IMR-90 (cell line): ENCODE data around the gene EXOC2. TPM values are rescaled to one million over a fixed set of nuclear protein-coding genes. Genes with fewer than 3 reads are reported as not detected.

Source experiments
- ATAC-seq: fragments of 200-7000 bp; cut with Tn5 transposase; 2 replicates; pipeline ENCODE4 v1.9.1; 2020; ENCODE audit warnings: low read depth, mild to moderate bottlenecking, moderate library complexity
- BruUV-seq: library from RNA; stranded (reverse); fragments of 400-500 nt; replicated peaks from 2 replicates; lab custom pipeline; 2021; lab: Mats Ljungman, UMichigan
- CTCF ChIA-PET: fragments of 300-600 bp; formaldehyde crosslinking; extraction: SDS; loops from one replicate; lab custom pipeline; 2021; ENCODE audit warnings: antibody characterized with exemption; lab: Yijun Ruan, JAX
- POLR2A ChIA-PET: fragments of 300-600 bp; sonication (Branson Sonifier 250); formaldehyde crosslinking; loops from one replicate; lab custom pipeline; 2022; ENCODE audit warnings: antibody characterized with exemption; ENCODE audit not compliant: unreplicated experiment; lab: Charles Lee
- DNase-seq: peaks from one replicate; pipeline ENCODE4 v3.0.0; 2013
- H2AFZ ChIP-seq: replicated peaks from 2 replicates; pipeline ENCODE3; 2013; ENCODE audit warnings: low read length, mild to moderate bottlenecking; ENCODE audit not compliant: poor library complexity
- H2AK5ac ChIP-seq: 2 replicates; pipeline ENCODE4 v1.6.1; 2013; ENCODE audit warnings: low read depth, low read length, inconsistent platforms
- H2AK9ac ChIP-seq: replicated peaks from 2 replicates; pipeline ENCODE3; 2013; ENCODE audit warnings: mild to moderate bottlenecking, low read depth, low read length, moderate library complexity; ENCODE audit not compliant: poor library complexity
- H2BK120ac ChIP-seq: 2 replicates; pipeline ENCODE4 v1.6.1; 2013; ENCODE audit warnings: low read depth, low read length, inconsistent platforms
- H2BK15ac ChIP-seq: 3 replicates; pipeline ENCODE4 v1.6.1; 2013; ENCODE audit warnings: low read depth, low read length, inconsistent platforms
- H2BK20ac ChIP-seq: 2 replicates; pipeline ENCODE4 v1.6.1; 2013; ENCODE audit warnings: low read depth, mild to moderate bottlenecking, inconsistent platforms, low read length, moderate library complexity
- H2BK5ac ChIP-seq: 2 replicates; pipeline ENCODE4 v1.6.1; 2013; ENCODE audit warnings: mild to moderate bottlenecking, low read depth, low read length, inconsistent platforms; ENCODE audit not compliant: poor library complexity, severe bottlenecking
- H3K14ac ChIP-seq: replicated peaks from 2 replicates; pipeline ENCODE4 v1.6.1; 2013; ENCODE audit warnings: low read depth, low read length, inconsistent platforms
- H3K18ac ChIP-seq: 2 replicates; pipeline ENCODE4 v1.6.1; 2013; ENCODE audit warnings: low read depth, low read length, control low read depth
- H3K23ac ChIP-seq: 2 replicates; pipeline ENCODE4 v1.6.1; 2013; ENCODE audit warnings: low read depth, low read length, inconsistent platforms
- H3K27ac ChIP-seq: 2 replicates; pipeline ENCODE4 v1.5.1; 2013; ENCODE audit warnings: mild to moderate bottlenecking, control low read depth, low read length; ENCODE audit not compliant: insufficient read depth
- H3K27me3 ChIP-seq: 2 replicates; pipeline ENCODE4 v1.6.1; 2013; ENCODE audit warnings: low read length; ENCODE audit not compliant: control insufficient read depth, insufficient read depth
- H3K36me3 ChIP-seq: 2 replicates; pipeline ENCODE4 v1.6.1; 2013; ENCODE audit warnings: low read length, mixed read lengths; ENCODE audit not compliant: control insufficient read depth, insufficient read depth
- H3K4ac ChIP-seq: 2 replicates; pipeline ENCODE4 v1.6.1; 2013; ENCODE audit warnings: low read depth, low read length, inconsistent platforms
- H3K4me1 ChIP-seq: 2 replicates; pipeline ENCODE4 v1.6.1; 2013; ENCODE audit warnings: low read length, mixed read lengths; ENCODE audit not compliant: control insufficient read depth, insufficient read depth
- H3K4me2 ChIP-seq: 2 replicates; pipeline ENCODE4 v1.6.1; 2013; ENCODE audit warnings: low read depth, mild to moderate bottlenecking, control low read depth, low read length, moderate library complexity
- H3K4me3 ChIP-seq: 2 replicates; pipeline ENCODE4 v1.5.1; 2013; ENCODE audit warnings: low read depth, mild to moderate bottlenecking, control low read depth, low read length, moderate library complexity; ENCODE audit not compliant: insufficient read depth
- H3K56ac ChIP-seq: 2 replicates; pipeline ENCODE4 v1.6.1; 2013; ENCODE audit warnings: low read length, inconsistent platforms; ENCODE audit not compliant: insufficient read depth; ENCODE audit errors: extremely low read depth
- H3K79me1 ChIP-seq, 2 experiments: 2 replicates each; pipeline ENCODE4 v1.6.1; 2013; ENCODE audit warnings: low read length in 2 of 2, inconsistent platforms in 1 of 2, low read depth in 1 of 2
- H3K9ac ChIP-seq: 2 replicates; pipeline ENCODE4 v1.6.1; 2013; ENCODE audit warnings: low read depth, low read length, control low read depth
- H3K9me1 ChIP-seq: 2 replicates; pipeline ENCODE4 v1.6.1; 2013; ENCODE audit warnings: low read length, inconsistent platforms; ENCODE audit not compliant: insufficient read depth
- H3K9me3 ChIP-seq: 2 replicates; pipeline ENCODE4 v1.6.1; 2013; ENCODE audit warnings: low read length; ENCODE audit not compliant: control insufficient read depth, insufficient read depth
- H4K20me1 ChIP-seq: 2 replicates; pipeline ENCODE4 v1.6.1; 2013; ENCODE audit warnings: low read length, inconsistent platforms; ENCODE audit not compliant: insufficient read depth
- H4K5ac ChIP-seq: 2 replicates; pipeline ENCODE4 v1.6.1; 2013; ENCODE audit warnings: mild to moderate bottlenecking, low read depth, low read length, control low read depth
- H4K8ac ChIP-seq, 2 experiments: 2 replicates each; pipeline ENCODE4 v1.6.1; 2013; ENCODE audit warnings: low read depth in 2 of 2, low read length in 2 of 2, control low read depth in 1 of 2, inconsistent platforms in 1 of 2
- H4K91ac ChIP-seq: 2 replicates; pipeline ENCODE4 v1.6.1; 2013; ENCODE audit warnings: low read depth, low read length, inconsistent platforms; ENCODE audit not compliant: insufficient read depth
- BHLHE40 ChIP-seq: fragments of 150-350 bp; IDR thresholded peaks from 2 replicates; pipeline ENCODE4 v1.6.1; 2016; ENCODE audit warnings: mild to moderate bottlenecking, low read depth, low read length
- CEBPB ChIP-seq: IDR thresholded peaks from 2 replicates; pipeline ENCODE4 v1.6.1; 2012; ENCODE audit warnings: low read depth, low read length, improper control_type of control experiment
- CHD1 ChIP-seq: IDR thresholded peaks from 2 replicates; pipeline ENCODE4 v1.6.1; 2012; ENCODE audit warnings: low read depth, low read length, improper control_type of control experiment
- CTCF ChIP-seq: conservative IDR thresholded peaks from 2 replicates; pipeline ENCODE4 v1.5.1; 2012; ENCODE audit warnings: mild to moderate bottlenecking, low read depth, low read length, improper control_type of control experiment
- FOS ChIP-seq: fragments of 150-350 bp; IDR thresholded peaks from 2 replicates; pipeline ENCODE4 v1.6.1; 2016; ENCODE audit warnings: low read depth, low read length
- MAFK ChIP-seq: IDR thresholded peaks from 2 replicates; pipeline ENCODE4 v1.6.1; 2012; ENCODE audit warnings: low read depth, low read length, improper control_type of control experiment
- MAZ ChIP-seq: IDR thresholded peaks from 2 replicates; pipeline ENCODE4 v1.6.1; 2012; ENCODE audit warnings: low read depth, mild to moderate bottlenecking, low read length, improper control_type of control experiment, moderate library complexity, borderline replicate concordance
- MXI1 ChIP-seq: IDR thresholded peaks from 2 replicates; pipeline ENCODE4 v1.6.1; 2012; ENCODE audit warnings: low read depth, mild to moderate bottlenecking, low read length, moderate library complexity, borderline replicate concordance
- NFE2L2 ChIP-seq: fragments of 150-350 bp; IDR thresholded peaks from 2 replicates; pipeline ENCODE4 v1.6.1; 2016; ENCODE audit warnings: low read depth, mild to moderate bottlenecking, low read length
- POLR2A ChIP-seq: IDR thresholded peaks from 2 replicates; pipeline ENCODE4 v1.6.1; 2012; ENCODE audit warnings: mild to moderate bottlenecking, low read depth, low read length
- RAD21 ChIP-seq: IDR thresholded peaks from 2 replicates; pipeline ENCODE4 v1.6.1; 2012; ENCODE audit warnings: low read length, improper control_type of control experiment
- RCOR1 ChIP-seq: IDR thresholded peaks from 2 replicates; pipeline ENCODE4 v1.6.1; 2012; ENCODE audit warnings: mild to moderate bottlenecking, low read length, improper control_type of control experiment; ENCODE audit not compliant: insufficient replicate concordance
- RFX5 ChIP-seq: IDR thresholded peaks from 2 replicates; pipeline ENCODE4 v1.8.0; 2012; ENCODE audit warnings: low read depth, mild to moderate bottlenecking, low read length, moderate library complexity
- SMC3 ChIP-seq: fragments of 150-350 bp; IDR thresholded peaks from 2 replicates; pipeline ENCODE4 v1.6.1; 2016; ENCODE audit warnings: low read depth, mild to moderate bottlenecking, antibody characterized with exemption, low read length, moderate library complexity
- USF2 ChIP-seq: fragments of 150-350 bp; IDR thresholded peaks from 2 replicates; pipeline ENCODE4 v1.6.1; 2017; ENCODE audit warnings: mild to moderate bottlenecking, antibody characterized with exemption, low read length, low read depth
- WGBS, 2 experiments: methylation state at CpG; one replicate each; pipeline versions ENCODE4 v1.1.5 to v1.1.7; 2013; ENCODE audit warnings: missing lambda C conversion rate in 2 of 2; ENCODE audit not compliant: insufficient read length in 1 of 2; ENCODE audit errors: extremely low coverage in 2 of 2; 5-methylcytosine and 5-hydroxymethylcytosine counted together
- dilution Hi-C: fragments of 300-500 bp; cut with HindIII; formaldehyde crosslinking; loops from one replicate; pipeline ENCODE4 v1.14.3; 2018; ENCODE audit warnings: low sequenced_read_pairs; ENCODE audit not compliant: unreplicated experiment
- in situ Hi-C: fragments of 300-500 bp; cut with MboI; formaldehyde crosslinking; loops from 3 replicates; pipeline ENCODE4 v1.14.3; 2019; ENCODE audit warnings: low sequenced_read_pairs, inconsistent platforms, mixed read lengths
- intact Hi-C: fragments of 100-400 bp; cut with micrococcal nuclease; formaldehyde crosslinking; loops from 2 replicates; pipeline ENCODE4 v1.10.0; 2022
- polyA plus RNA-seq, 3 experiments: library from polyadenylated mRNA; depleted of rRNA; stranded (reverse); fragments of >200 nt; gene quantifications; 2 replicates each; pipeline ENCODE4 v1.2.3, GENCODE V29; 2012; ENCODE audit warnings: low replicate concordance in 1 of 3
- total RNA-seq: library from RNA; depleted of rRNA; stranded (reverse); fragments of >200 nt; gene quantifications from 2 replicates; pipeline ENCODE4 v1.2.3, GENCODE V29; 2012
- TF ChIP-seq, protein P1 (sequence below): fragments of 150-350 bp; IDR thresholded peaks from 2 replicates; pipeline ENCODE4 v1.6.1; 2016; ENCODE audit warnings: low read depth, mild to moderate bottlenecking, low read length, moderate library complexity, borderline replicate concordance

Gene EXOC2
- total and polyA plus RNA-seq, 2 of the 4 experiments (the other 2 are of a cell fraction) = 13.1 to 37.3 TPM

GRCh38 chr6:582370-582769 is 110.6 kb downstream of the EXOC2 start:
- H3K4ac ChIP-seq = 0 out of 2 replicates have a peak overlapping the region, but pooled peaks have one; percentile 37
- ChIA-PET CTCF (no interaction called here), POLR2A (no interaction called here)
- BruUV-seq = no TSS peak
- peak overlapping the region; percentile 55; the same call in 1 of the 2 replicates for H3K4me2 ChIP-seq
- peaks cover 2% of the 10 kb centered on the region; the same call in 1 of the 2 replicates for H3K36me3 ChIP-seq
- peak overlapping the region in 1 of 2 experiments; percentile 66; a peak in 2 of 4 replicates for H4K8ac ChIP-seq
- H2BK120ac ChIP-seq = peak overlapping the region; percentile 32; the same call in 1 of the 2 replicates
- intact Hi-C loops (no loop called here), dilution Hi-C loops (no loop called here), in situ Hi-C loops (no loop called here)
- peak overlapping the region; percentile 52 for H2AK9ac ChIP-seq
- peak overlapping the region; percentile 64 for H3K23ac ChIP-seq
- no peak overlapping the region for H2BK5ac ChIP-seq
- no peak overlapping the region for H3K56ac ChIP-seq
- no peak overlapping the region for H3K27ac ChIP-seq
- no peak overlapping the region for H2AK5ac ChIP-seq
- peaks cover 0 to 4% of the 10 kb centered on the region in 2 experiments; a peak in 2 of 4 replicates for H3K79me1 ChIP-seq
- no peaks in the 10 kb centered on the region for H4K20me1 ChIP-seq
- no peaks in the 10 kb centered on the region for H3K9me3 ChIP-seq
- no peak overlapping the region; the same call in 1 of the 2 replicates for H3K14ac ChIP-seq
- H3K4me1 ChIP-seq = peaks cover 9% of the 10 kb centered on the region
- peak overlapping the region; percentile 78 for H2AFZ ChIP-seq
- H2BK20ac ChIP-seq = 0 out of 2 replicates have a peak overlapping the region, but pooled peaks have one; percentile 9
- H3K9ac ChIP-seq = no peak overlapping the region
- peaks cover 3% of the 10 kb centered on the region; the same call in 1 of the 2 replicates for H3K9me1 ChIP-seq
- no peak overlapping the region for H4K5ac ChIP-seq
- no CpG with 5 or more reads among the region's 12 CpGs for WGBS, 2 experiments
- DNase-seq (peak; percentile 45), ATAC-seq (peak; percentile 78)
- no peak overlapping the region for H3K4me3 ChIP-seq
- peak overlapping the region; percentile 52; the same call in 1 of the 3 replicates for H2BK15ac ChIP-seq
- peak overlapping the region; percentile 32; the same call in 1 of the 2 replicates for H4K91ac ChIP-seq
- TF ChIP-seq NFE2L2 = no peak
- no peak for TF ChIP-seq SMC3
- TF ChIP-seq MXI1 = no peak
- no peak for TF ChIP-seq FOS
- no peak for TF ChIP-seq RFX5
- TF ChIP-seq RCOR1 = no peak
- TF ChIP-seq BHLHE40 = no peak
- no peak for TF ChIP-seq CTCF
- TF ChIP-seq MAZ = no peak
- TF ChIP-seq MAFK = no peak
- no peak for TF ChIP-seq CHD1
- TF ChIP-seq RAD21 = no peak
- TF ChIP-seq CEBPB = no peak
- TF ChIP-seq, protein P1, sequence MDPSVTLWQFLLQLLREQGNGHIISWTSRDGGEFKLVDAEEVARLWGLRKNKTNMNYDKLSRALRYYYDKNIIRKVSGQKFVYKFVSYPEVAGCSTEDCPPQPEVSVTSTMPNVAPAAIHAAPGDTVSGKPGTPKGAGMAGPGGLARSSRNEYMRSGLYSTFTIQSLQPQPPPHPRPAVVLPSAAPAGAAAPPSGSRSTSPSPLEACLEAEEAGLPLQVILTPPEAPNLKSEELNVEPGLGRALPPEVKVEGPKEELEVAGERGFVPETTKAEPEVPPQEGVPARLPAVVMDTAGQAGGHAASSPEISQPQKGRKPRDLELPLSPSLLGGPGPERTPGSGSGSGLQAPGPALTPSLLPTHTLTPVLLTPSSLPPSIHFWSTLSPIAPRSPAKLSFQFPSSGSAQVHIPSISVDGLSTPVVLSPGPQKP = no peak
- no peak for TF ChIP-seq USF2
- TF ChIP-seq POLR2A = no peak
- no peaks in the 10 kb centered on the region for H3K27me3 ChIP-seq
- no peak overlapping the region for H3K18ac ChIP-seq
